SU-DHL-6 (cell line): Measurements from ENCODE around the gene BMP7.

Experiments
- H2AFZ ChIP-seq: fragments of 200-600 bp; sonication (generic); 2 replicates; pipeline ENCODE4 v1.6.1; 2014; ENCODE audit warnings: low read depth, mild to moderate bottlenecking, moderate library complexity, mixed read lengths, antibody characterized with exemption, low read length; ENCODE audit not compliant: severe bottlenecking
- H3F3A ChIP-seq: fragments of 200-600 bp; shearing (Covaris generic); 2 replicates; pipeline ENCODE4 v1.6.0; 2016; ENCODE audit warnings: antibody characterized with exemption, mild to moderate bottlenecking; ENCODE audit not compliant: insufficient read depth
- H3K27ac ChIP-seq: fragments of 200-600 bp; sonication (generic); 2 replicates; pipeline ENCODE4 v1.5.1; 2016; ENCODE audit warnings: low read depth, mild to moderate bottlenecking, low read length, moderate library complexity, mixed read lengths
- H3K27me3 ChIP-seq: fragments of 200-600 bp; sonication (generic), shearing (Covaris generic); 2 replicates; pipeline ENCODE4 v1.6.0; 2014; ENCODE audit warnings: mild to moderate bottlenecking, low read length
- H3K36me3 ChIP-seq: fragments of 200-600 bp; sonication (generic); 2 replicates; pipeline ENCODE4 v1.6.1; 2014; ENCODE audit warnings: mild to moderate bottlenecking, low read length, mixed read lengths
- H3K4me2 ChIP-seq: fragments of 300-600, 200-600 bp; shearing (Covaris generic), sonication (generic); 2 replicates; pipeline ENCODE4 v1.6.0; 2014; ENCODE audit warnings: low read length, low read depth, mild to moderate bottlenecking; ENCODE audit not compliant: poor library complexity, severe bottlenecking
- H3K4me3 ChIP-seq: fragments of 200-600 bp; sonication (generic); 2 replicates; pipeline ENCODE4 v1.5.1; 2014; ENCODE audit warnings: antibody characterized with exemption, low read length, mild to moderate bottlenecking, mixed read lengths; ENCODE audit not compliant: insufficient read depth, poor library complexity, severe bottlenecking
- H3K79me2 ChIP-seq: fragments of 200-600 bp; sonication (generic); 2 replicates; pipeline ENCODE4 v1.6.1; 2014; ENCODE audit warnings: mild to moderate bottlenecking, low read length, moderate library complexity; ENCODE audit not compliant: insufficient read depth
- H3K9ac ChIP-seq: fragments of 200-600 bp; sonication (generic); 2 replicates; pipeline ENCODE4 v1.7.0; 2014; ENCODE audit warnings: mild to moderate bottlenecking, low read length
- H3K9me2 ChIP-seq: fragments of 200-600 bp; sonication (generic); replicated peaks from 2 replicates; pipeline ENCODE4 v1.6.1; 2014; ENCODE audit warnings: low read length; ENCODE audit not compliant: insufficient read depth
- H3K9me3 ChIP-seq: fragments of 200-600 bp; sonication (generic); 2 replicates; pipeline ENCODE4 v1.6.1; 2014; ENCODE audit warnings: low read length, mixed read lengths; ENCODE audit not compliant: insufficient read depth
- H4K20me1 ChIP-seq: fragments of 200-600 bp; sonication (generic); 2 replicates; pipeline ENCODE4 v1.6.1; 2014; ENCODE audit warnings: low read depth, mild to moderate bottlenecking, antibody characterized with exemption, low read length, moderate library complexity, mixed read lengths
- EZH2phosphoT487 ChIP-seq: fragments of 200-600 bp; sonication (generic), shearing (Covaris generic); conservative IDR thresholded peaks from 2 replicates; pipeline ENCODE4 v1.6.1; 2018; ENCODE audit warnings: mild to moderate bottlenecking, antibody characterized with exemption, low read length, moderate library complexity, mixed read lengths
- TF ChIP-seq, protein P1 (sequence below): fragments of 200-600 bp; sonication (generic); IDR thresholded peaks from one replicate; pipeline ENCODE4 v1.5.1; 2017; ENCODE audit warnings: antibody characterized with exemption, mild to moderate bottlenecking, low read length, moderate library complexity; ENCODE audit not compliant: insufficient read depth, poor library complexity, severe bottlenecking

BMP7 gene

DNA sequence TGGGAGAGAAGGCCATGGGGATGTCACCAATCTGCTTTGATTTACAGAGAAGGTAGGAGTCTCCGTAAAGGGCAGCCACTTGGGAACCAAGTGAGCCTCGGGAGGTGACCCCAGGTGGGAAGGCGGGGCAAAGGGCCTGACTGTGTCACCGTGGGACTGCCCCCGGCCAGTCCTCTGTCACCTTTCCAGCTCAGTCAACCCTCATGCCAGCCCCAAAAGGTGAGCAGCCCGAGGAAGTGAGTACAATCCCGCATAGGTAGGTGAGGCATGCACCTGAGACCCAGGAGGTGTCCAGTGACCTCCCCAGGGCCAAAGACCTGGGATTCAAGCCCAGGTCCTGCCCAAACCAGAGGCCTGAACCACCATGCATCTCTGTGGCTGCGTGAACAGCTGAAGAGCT, 36.2 kb downstream of the BMP7 start:
- Histone ChIP-seq H3K9me2 (no peaks in the 10 kb centered on the region), H3K4me3 (no peak overlapping the region), H3K27ac (no peak overlapping the region), H2AFZ (no peak overlapping the region), H3F3A (no peaks in the 10 kb centered on the region), H3K27me3 (no peaks in the 10 kb centered on the region), H3K36me3 (peaks cover 6% of the 10 kb centered on the region; the same call in 1 of the 2 replicates), H4K20me1 (peaks cover 9% of the 10 kb centered on the region; the same call in 1 of the 2 replicates), H3K4me2 (no peak overlapping the region), H3K9me3 (no peaks in the 10 kb centered on the region), H3K79me2 (peaks cover 88% of the 10 kb centered on the region), H3K9ac (no peak overlapping the region)
- TF ChIP-seq, protein P1, sequence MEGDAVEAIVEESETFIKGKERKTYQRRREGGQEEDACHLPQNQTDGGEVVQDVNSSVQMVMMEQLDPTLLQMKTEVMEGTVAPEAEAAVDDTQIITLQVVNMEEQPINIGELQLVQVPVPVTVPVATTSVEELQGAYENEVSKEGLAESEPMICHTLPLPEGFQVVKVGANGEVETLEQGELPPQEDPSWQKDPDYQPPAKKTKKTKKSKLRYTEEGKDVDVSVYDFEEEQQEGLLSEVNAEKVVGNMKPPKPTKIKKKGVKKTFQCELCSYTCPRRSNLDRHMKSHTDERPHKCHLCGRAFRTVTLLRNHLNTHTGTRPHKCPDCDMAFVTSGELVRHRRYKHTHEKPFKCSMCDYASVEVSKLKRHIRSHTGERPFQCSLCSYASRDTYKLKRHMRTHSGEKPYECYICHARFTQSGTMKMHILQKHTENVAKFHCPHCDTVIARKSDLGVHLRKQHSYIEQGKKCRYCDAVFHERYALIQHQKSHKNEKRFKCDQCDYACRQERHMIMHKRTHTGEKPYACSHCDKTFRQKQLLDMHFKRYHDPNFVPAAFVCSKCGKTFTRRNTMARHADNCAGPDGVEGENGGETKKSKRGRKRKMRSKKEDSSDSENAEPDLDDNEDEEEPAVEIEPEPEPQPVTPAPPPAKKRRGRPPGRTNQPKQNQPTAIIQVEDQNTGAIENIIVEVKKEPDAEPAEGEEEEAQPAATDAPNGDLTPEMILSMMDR, result no peak
- TF ChIP-seq EZH2phosphoT487, result no peak

DNA sequence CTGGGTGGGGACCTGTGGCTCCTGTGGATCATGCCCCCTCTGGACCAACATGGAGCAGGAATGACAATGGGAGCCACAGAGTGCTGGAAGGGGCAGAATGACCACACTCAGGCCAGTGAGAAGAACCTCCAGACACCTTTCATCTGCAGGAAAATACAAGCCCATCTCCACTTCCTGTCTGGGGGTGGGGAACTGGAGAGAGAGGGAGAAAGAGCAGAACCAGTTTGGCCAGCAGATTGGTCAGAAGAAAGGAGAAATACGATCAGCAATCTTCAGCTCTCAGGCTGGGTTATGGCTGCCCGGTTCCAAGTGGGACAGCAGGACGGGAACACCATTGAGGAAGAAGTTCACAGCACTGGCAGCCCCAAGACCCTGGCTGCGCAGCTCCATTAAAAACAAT, 37.0 kb downstream of the BMP7 start:
- no peaks in the 10 kb centered on the region for H3K9me3 ChIP-seq
- H3K36me3 ChIP-seq, result peaks cover 6% of the 10 kb centered on the region; the same call in 1 of the 2 replicates
- peaks cover 80% of the 10 kb centered on the region for H3K79me2 ChIP-seq
- H2AFZ ChIP-seq, result no peak overlapping the region
- H3K9me2 ChIP-seq, result no peaks in the 10 kb centered on the region
- H3K4me2 ChIP-seq, result no peak overlapping the region
- TF ChIP-seq, protein P1, result no peak
- TF ChIP-seq EZH2phosphoT487, result no peak
- peaks cover 9% of the 10 kb centered on the region; the same call in 1 of the 2 replicates for H4K20me1 ChIP-seq
- no peak overlapping the region for H3K9ac ChIP-seq
- no peak overlapping the region for H3K27ac ChIP-seq
- H3K4me3 ChIP-seq, result no peak overlapping the region
- no peaks in the 10 kb centered on the region for H3K27me3 ChIP-seq
- no peaks in the 10 kb centered on the region for H3F3A ChIP-seq

- Histone ChIP-seq H2AFZ (no peak overlapping the region), H3K27ac (no peak overlapping the region), H3K9ac (no peak overlapping the region), H3K79me2 (peaks cover 70% of the 10 kb centered on the region), H3K36me3 (peaks cover 12% of the 10 kb centered on the region; the same call in 1 of the 2 replicates), H3K4me3 (no peak overlapping the region), H3K27me3 (no peaks in the 10 kb centered on the region), H4K20me1 (peaks cover 4% of the 10 kb centered on the region; the same call in 1 of the 2 replicates), H3K4me2 (no peak overlapping the region), H3K9me2 (no peaks in the 10 kb centered on the region), H3F3A (no peaks in the 10 kb centered on the region), H3K9me3 (no peaks in the 10 kb centered on the region)
- no peak for TF ChIP-seq EZH2phosphoT487
- TF ChIP-seq, protein P1, result no peak
Observed at GRCh38 chr20:57225830-57226229, 40.6 kb downstream of the BMP7 start.
